ENCODE data around the gene CYP3A4.
A peak's percentile ranks its signal among the peaks of the same experiment; 100 is the strongest.
"Not testable (repeated sequence)": the region's sequence is repeated elsewhere in the genome, so short reads cannot be mapped to it uniquely, and the experiment has no call there.

The CYP3A4 gene

GRCh38 chr7:99793443-99793842 is 9.5 kb upstream of the CYP3A4 start:
- DNase-seq (ENCODE audit: low read depth in 1 of 2, low spot score in 1 of 2): no peak

GRCh38 chr7:99792967-99793366 is 9.0 kb upstream of the CYP3A4 start:
- DNase-seq (ENCODE audit: low read depth in 1 of 2, low spot score in 1 of 2): no peak

- no peak for DNase-seq (ENCODE audit: low read depth in 1 of 2, low spot score in 1 of 2)
Observed at GRCh38 chr7:99791667-99792369, 7.8 kb upstream of the CYP3A4 start.

GRCh38 chr7:99791021-99791420 is 7.0 kb upstream of the CYP3A4 start:
- no peak for DNase-seq (ENCODE audit: low read depth in 1 of 2, low spot score in 1 of 2)

- no peak for DNase-seq (ENCODE audit: low read depth in 1 of 2, low spot score in 1 of 2)
Observed at GRCh38 chr7:99790407-99790806, 6.4 kb upstream of the CYP3A4 start.

- DNase-seq (ENCODE audit: low read depth in 1 of 2, low spot score in 1 of 2): no peak
Observed at GRCh38 chr7:99789441-99790070, 5.6 kb upstream of the CYP3A4 start.

GRCh38 chr7:99788554-99788953 is 4.6 kb upstream of the CYP3A4 start:
- peak in 1 of 2 donors; percentile 8 for DNase-seq (ENCODE audit: low read depth in 1 of 2, low spot score in 1 of 2)

GRCh38 chr7:99786726-99787335 is 2.8 kb upstream of the CYP3A4 start:
- DNase-seq (ENCODE audit: low read depth in 1 of 2, low spot score in 1 of 2): no peak

GRCh38 chr7:99785654-99786053 is 1.7 kb upstream of the CYP3A4 start:
- DNase-seq (ENCODE audit: low read depth in 1 of 2, low spot score in 1 of 2): not testable (repeated sequence)

- no peak for DNase-seq (ENCODE audit: low read depth in 1 of 2, low spot score in 1 of 2)
Observed at GRCh38 chr7:99782012-99782953, 1.7 kb downstream of the CYP3A4 start.

GRCh38 chr7:99780588-99780987 is 3.4 kb downstream of the CYP3A4 start:
- no peak for DNase-seq (ENCODE audit: low read depth in 1 of 2, low spot score in 1 of 2)

- no peak for DNase-seq (ENCODE audit: low read depth in 1 of 2, low spot score in 1 of 2)
Observed at GRCh38 chr7:99779949-99780348, 4.0 kb downstream of the CYP3A4 start.

GRCh38 chr7:99778880-99779279 is 5.1 kb downstream of the CYP3A4 start:
- DNase-seq (ENCODE audit: low read depth in 1 of 2, low spot score in 1 of 2): no peak

- not testable (repeated sequence) for DNase-seq (ENCODE audit: low read depth in 1 of 2, low spot score in 1 of 2)
Observed at GRCh38 chr7:99773395-99773794, 10.6 kb downstream of the CYP3A4 start.

- DNase-seq (ENCODE audit: low read depth in 1 of 2, low spot score in 1 of 2): no peak
Observed at GRCh38 chr7:99772565-99772964, 11.4 kb downstream of the CYP3A4 start.

GRCh38 chr7:99769494-99769893 is 14.5 kb downstream of the CYP3A4 start:
- not testable (repeated sequence) for DNase-seq (ENCODE audit: low read depth in 1 of 2, low spot score in 1 of 2)

GRCh38 chr7:99768471-99768870 is 15.5 kb downstream of the CYP3A4 start:
- DNase-seq (ENCODE audit: low read depth in 1 of 2, low spot score in 1 of 2): no peak

GRCh38 chr7:99767662-99768061 is 16.3 kb downstream of the CYP3A4 start:
- DNase-seq (ENCODE audit: low read depth in 1 of 2, low spot score in 1 of 2): no peak

- DNase-seq (ENCODE audit: low read depth in 1 of 2, low spot score in 1 of 2): no peak
Observed at GRCh38 chr7:99766484-99767099, 17.4 kb downstream of the CYP3A4 start.

GRCh38 chr7:99764478-99764877 is 19.5 kb downstream of the CYP3A4 start:
- no peak for DNase-seq (ENCODE audit: low read depth in 1 of 2, low spot score in 1 of 2)

Data from activated CD4-positive, alpha-beta T cell treated with anti-CD3 and anti-CD28 coated beads, Interleukin-2, amount 50 U/mL, for 24 hours (primary cell).